HG03039 (cell line): ENCODE measurements around the gene CAMTA1.

Experiments used
- ATAC-seq: cut with Tn5 transposase; IDR thresholded peaks from one replicate; pipeline ENCODE4 v1.9.1; 2021; ENCODE audit warnings: mild to moderate bottlenecking, moderate library complexity; ENCODE audit not compliant: unreplicated experiment

CAMTA1 gene

GRCh38 chr1:7174980-7175906, 390.0 kb downstream of the CAMTA1 start:
- no peak for ATAC-seq

DNA sequence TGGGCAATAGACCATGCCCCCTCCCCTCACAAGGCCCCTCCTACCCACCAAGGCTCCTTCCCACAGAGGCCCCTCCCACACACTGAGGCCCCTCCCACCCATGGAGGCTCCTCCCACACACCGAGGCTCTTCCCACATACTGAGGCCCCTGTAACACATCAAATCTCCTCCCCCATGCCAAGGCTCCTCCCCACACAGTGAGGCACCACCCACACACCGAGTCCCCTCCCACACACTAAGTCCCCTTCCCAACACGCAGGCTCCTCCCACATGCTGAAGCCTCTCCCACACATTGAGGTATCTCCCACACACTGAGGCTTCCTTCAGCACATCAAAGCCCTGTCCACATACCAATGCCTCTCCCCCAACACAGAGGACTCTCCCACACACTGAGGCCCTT, 391.8 kb downstream of the CAMTA1 start:
- no peak for ATAC-seq

GRCh38 chr1:7177438-7178146, 392.3 kb downstream of the CAMTA1 start:
- no peak for ATAC-seq

GRCh38 chr1:7178336-7178735, 393.1 kb downstream of the CAMTA1 start:
- ATAC-seq = no peak

GRCh38 chr1:7178741-7179140, 393.5 kb downstream of the CAMTA1 start:
- ATAC-seq = no peak

DNA sequence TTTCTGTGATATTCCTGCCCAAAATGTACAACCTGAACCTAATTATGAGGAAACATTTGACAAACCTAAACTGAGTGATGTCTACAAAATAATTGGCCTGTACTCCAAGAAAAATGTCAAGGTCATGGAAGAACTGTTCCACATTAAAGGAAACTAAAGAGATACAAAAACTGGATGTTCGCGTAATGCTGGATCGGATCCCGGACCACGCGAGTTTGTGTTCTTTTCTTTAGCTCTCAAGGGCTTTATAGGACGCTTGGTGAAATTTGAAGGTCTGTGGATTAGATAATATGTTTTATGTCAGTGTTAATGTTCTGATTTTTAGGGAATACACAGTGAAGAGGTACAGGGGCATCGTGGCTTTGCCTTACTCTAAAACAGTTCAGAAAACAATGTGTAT, 400.5 kb downstream of the CAMTA1 start:
- ATAC-seq = no peak

DNA sequence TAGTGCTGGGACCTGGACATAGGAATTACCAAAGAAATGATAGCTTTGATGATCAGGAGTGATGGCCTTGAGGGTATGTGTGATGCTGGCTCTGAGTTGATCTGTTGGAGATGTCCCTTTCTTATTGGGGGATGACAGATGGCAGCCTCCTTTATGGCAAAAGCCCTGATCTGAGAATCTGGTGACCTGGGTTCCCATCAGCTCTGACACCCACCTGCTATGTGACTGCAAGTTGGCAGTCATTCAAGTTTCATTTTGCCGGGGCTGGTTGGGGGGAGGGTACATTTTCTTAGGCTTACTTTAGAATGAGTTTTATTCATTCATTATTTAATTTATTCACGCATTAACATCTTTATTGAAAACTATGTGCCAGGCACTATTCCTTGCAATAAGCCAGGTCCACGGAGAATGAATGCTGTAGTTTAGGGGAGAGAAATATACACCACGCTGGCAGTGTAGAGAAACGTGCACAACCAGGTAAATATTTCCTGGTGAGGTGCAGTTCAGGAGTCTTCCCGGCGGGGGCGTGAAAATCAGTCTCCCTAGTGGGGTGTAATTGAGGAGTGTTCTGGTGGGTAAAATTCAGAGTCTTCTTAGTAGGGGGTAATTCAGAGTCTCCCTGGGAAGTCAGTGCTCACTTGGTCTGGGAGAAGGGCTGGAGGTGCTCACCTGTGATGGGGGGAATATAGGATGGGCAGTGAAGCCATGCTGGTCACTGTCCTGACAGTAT, 401.3 kb downstream of the CAMTA1 start:
- no peak for ATAC-seq

- no peak for ATAC-seq
Measured at GRCh38 chr1:7187112-7187493, 401.8 kb downstream of the CAMTA1 start.

GRCh38 chr1:7190261-7190660, 405.0 kb downstream of the CAMTA1 start:
- no peak for ATAC-seq

- no peak for ATAC-seq
Measured at GRCh38 chr1:7192453-7192852, 407.2 kb downstream of the CAMTA1 start.

GRCh38 chr1:7196036-7196911, 411.0 kb downstream of the CAMTA1 start:
- no peak for ATAC-seq

- no peak for ATAC-seq
Measured at GRCh38 chr1:7198664-7199063, 413.4 kb downstream of the CAMTA1 start.

GRCh38 chr1:7199077-7199779, 414.0 kb downstream of the CAMTA1 start:
- no peak for ATAC-seq

DNA sequence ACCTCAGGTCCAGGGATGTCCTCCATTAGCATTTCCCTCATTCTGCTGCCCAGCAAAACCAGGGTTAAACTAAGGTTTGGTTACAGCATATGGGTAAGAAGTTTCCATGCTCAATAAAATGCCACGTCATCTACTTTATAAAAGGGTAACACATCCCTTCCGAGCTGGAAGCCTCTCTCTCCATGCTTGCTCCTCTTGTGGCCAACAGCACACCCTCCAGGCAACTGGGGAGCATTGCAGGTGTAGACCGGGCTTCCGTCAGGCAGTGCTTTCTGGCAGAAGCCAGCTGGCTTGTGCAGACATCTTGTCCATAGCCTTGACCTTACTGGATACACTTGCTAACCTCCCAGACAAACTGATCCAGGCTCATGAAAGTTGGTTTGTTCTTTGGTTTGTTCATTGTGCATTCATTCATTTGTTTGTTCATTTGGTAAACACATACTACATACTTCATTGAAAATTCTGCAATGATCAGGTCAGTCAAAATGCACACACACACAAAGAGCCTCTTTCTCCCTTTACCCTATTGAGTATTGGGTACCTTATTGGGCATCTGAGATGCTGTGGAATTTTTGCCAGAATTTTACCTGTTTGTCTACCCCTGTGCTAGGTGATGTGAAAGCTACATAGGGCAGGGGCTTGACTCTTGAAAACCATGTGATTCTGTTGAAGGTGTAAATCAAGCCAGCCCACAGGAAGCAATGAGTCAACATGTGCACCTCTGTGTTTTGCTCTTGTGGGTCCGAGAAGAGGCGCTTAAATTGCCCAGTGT, 422.8 kb downstream of the CAMTA1 start:
- ATAC-seq = no peak

GRCh38 chr1:7208647-7209180, 423.5 kb downstream of the CAMTA1 start:
- no peak for ATAC-seq

DNA sequence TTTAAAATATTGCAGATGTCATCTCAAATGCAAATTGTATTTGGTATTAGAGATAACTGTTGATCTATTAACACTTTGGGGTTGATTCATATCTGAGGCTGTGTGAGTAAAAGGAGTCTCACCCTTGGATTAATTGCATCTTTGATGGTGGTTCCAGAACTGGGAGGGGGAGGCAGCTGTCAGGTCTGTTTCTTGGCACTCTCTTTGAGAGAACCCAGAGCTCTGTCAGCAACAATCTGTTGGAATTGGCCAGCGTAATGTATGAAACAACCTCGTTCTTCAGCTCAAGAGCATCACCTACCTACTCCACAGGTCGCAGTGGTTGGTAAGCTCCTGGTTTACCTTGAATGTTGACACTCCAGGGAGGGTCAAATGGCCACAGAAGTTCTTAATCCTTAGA, 424.1 kb downstream of the CAMTA1 start:
- no peak for ATAC-seq

GRCh38 chr1:7218210-7218832, 433.1 kb downstream of the CAMTA1 start:
- ATAC-seq = no peak

DNA sequence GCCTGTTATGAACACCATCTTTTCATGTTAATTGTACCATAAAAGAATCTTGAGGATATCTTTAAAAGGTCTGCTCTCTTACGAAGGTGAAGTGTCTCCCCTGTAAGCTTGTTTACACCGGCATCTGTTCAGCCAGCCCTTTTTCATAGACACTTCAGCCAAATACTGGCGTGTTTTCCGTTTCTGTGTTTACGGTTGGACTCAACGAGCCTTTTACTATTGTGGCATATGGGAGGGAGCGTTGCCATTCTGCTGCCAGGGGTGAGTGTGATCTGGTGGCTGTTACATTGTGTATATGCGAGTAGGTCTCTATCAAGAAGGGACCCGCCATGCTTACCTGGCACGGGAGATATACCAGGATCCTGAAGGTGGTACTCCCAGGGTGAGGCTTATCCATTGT, 433.8 kb downstream of the CAMTA1 start:
- no peak for ATAC-seq
